ENCODE measurements around the gene PLEKHA8.
A peak's percentile ranks its signal among the peaks of the same experiment; 100 is the strongest.
"Not testable (repeated sequence)": the region's sequence is repeated elsewhere in the genome, so short reads cannot be mapped to it uniquely, and the experiment has no call there.

The PLEKHA8 gene

GRCh38 chr7:30062587-30062986, 34.4 kb downstream of the PLEKHA8 start:
- peak; percentile 78 for FAIRE-seq

GRCh38 chr7:30065746-30066145, 37.5 kb downstream of the PLEKHA8 start:
- FAIRE-seq (no peak), DNase-seq (ENCODE audit: low spot score) (no peak)

More at GRCh38 chr7:30062587-30062986, 34.4 kb downstream of the PLEKHA8 start:
- DNase-seq (ENCODE audit: low spot score), result peak; percentile 51

- DNase-seq (ENCODE audit: low spot score), result no peak
- no peak for FAIRE-seq
Observed at GRCh38 chr7:30066687-30067086, 38.5 kb downstream of the PLEKHA8 start.

GRCh38 chr7:30068117-30068516, 39.9 kb downstream of the PLEKHA8 start:
- DNase-seq (ENCODE audit: low spot score) (no peak), FAIRE-seq (no peak)

GRCh38 chr7:30069096-30069867, 41.1 kb downstream of the PLEKHA8 start:
- DNase-seq (ENCODE audit: low spot score) (no peak), FAIRE-seq (no peak)

- FAIRE-seq (no peak), DNase-seq (ENCODE audit: low spot score) (no peak)
Observed at GRCh38 chr7:30070052-30070451, 41.8 kb downstream of the PLEKHA8 start.

DNA sequence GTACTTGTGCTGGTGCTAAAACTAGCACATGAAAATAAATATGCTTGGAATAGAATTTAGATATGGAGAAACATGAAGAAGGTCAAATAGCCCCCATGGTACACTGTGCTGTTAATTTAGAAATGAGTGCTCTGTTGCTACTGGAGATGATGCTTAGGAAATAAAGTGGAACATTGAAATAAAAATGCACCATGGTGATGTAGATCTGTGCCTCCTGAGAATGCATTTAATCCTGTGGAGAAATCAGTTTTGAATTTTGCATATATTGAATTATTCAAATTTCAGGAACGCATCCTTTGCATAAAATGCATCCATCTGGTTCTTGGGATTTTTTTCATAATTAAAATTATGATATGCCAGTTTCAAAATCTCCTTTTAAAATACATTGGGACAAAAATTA, 44.5 kb downstream of the PLEKHA8 start:
- no peak for FAIRE-seq
- no peak for DNase-seq (ENCODE audit: low spot score)

- FAIRE-seq, result peak; percentile 71
- peak; percentile 42 for DNase-seq (ENCODE audit: low spot score)
Observed at GRCh38 chr7:30074422-30075030, 46.3 kb downstream of the PLEKHA8 start.

GRCh38 chr7:30076411-30076810, 48.2 kb downstream of the PLEKHA8 start:
- DNase-seq (ENCODE audit: low spot score) (no peak), FAIRE-seq (no peak)

DNA sequence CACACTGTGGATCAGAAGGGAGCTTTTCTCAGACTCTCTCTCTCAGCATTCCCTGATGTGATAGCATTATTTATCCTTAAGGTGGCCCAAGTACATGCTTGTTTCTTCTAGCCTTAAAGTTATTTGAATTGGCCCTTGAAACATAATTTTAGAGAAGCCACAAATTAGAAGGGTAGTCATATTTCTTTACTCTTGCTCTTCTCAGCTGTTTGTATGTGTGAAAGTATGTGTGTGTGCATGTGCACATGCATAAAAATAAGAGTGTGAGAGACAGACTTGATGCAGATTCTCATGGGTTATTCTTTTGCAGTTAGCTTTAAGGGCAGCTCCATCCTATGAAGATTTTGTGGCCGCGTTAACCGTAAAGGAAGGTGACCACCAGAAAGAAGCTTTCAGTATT, 50.1 kb downstream of the PLEKHA8 start:
- FAIRE-seq (no peak), DNase-seq (ENCODE audit: low spot score) (no peak)

DNA sequence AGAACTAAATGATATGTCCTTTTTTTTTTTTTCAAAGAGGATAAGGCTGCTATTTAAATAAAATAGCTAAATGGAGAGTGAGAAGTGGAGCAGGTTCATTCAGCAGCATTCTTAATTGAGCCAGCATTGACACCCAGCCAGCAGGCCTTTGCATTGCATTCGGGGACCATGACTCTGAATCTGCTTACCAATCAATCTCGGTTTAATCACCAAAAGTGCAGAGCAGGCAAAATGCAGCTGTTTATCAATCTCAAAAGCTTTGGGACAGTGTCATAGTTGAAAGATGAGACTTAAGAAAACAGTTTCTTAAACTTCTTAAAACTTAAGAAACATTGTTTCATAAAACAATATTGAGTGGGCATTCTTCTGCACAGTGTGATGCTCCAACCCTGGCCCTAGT, 51.7 kb downstream of the PLEKHA8 start:
- no peak for FAIRE-seq
- DNase-seq (ENCODE audit: low spot score), result no peak

- no peak for DNase-seq (ENCODE audit: low spot score)
- FAIRE-seq, result no peak
Observed at GRCh38 chr7:30080818-30081217, 52.6 kb downstream of the PLEKHA8 start.

DNA sequence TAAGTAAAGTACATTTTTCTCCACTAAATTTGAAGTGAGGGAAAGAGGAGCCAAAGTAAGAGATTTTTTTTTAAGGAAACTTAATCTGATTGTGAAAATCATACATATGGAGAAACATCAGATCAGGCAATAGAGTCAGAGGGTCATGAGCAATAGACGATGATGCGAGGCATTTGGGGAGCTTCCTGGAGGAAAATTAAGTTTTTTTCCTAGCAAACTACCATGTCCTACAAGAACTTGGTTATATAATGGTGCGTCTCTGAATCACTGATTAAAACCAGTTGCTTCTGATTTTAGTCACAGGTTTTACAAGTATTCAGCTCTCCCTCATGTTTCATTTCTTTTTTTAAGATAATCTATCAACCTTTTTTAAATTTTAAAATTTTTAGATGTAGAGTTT, 54.5 kb downstream of the PLEKHA8 start:
- DNase-seq (ENCODE audit: low spot score) (no peak), FAIRE-seq (no peak)

DNA sequence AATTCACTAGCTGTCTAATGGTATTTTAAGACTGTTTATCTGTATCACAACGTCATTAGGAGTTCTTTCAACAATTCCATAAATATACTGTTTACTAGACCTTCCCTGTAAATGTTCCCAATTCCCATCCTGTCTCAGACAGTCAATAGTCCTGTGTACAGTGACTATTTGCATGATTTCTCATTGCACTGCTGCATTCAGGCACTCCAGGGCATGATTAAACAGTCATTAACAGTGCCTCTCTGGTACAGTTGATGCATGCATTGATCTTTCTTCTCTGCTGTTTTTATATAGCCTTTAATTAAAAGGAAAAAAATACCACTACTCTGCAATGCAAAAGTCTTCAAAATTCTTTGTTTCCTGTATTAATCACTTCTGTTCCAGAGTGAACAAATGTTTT, 55.1 kb downstream of the PLEKHA8 start:
- no peak for FAIRE-seq
- DNase-seq (ENCODE audit: low spot score), result no peak

DNA sequence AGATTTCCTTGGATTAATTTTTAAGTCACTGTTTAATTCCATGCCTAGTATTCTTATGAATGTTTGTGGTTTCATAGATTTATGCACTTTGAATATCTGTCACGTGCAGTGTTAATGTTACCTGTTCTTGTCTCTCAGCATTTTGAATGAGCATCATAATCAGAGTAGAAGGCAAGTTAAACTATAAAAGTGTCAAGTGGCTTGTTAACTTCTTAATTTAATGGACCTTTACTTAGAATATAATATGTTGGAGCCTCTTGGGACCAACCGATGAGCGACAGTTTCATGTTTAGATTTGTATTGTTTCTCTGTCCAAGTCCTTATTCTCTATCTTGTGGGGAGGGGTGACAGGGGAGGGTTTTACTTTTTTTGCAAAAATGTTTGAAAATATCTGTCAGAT, 56.0 kb downstream of the PLEKHA8 start:
- FAIRE-seq, result no peak
- DNase-seq (ENCODE audit: low spot score), result no peak

GRCh38 chr7:30086529-30086928, 58.3 kb downstream of the PLEKHA8 start:
- DNase-seq (ENCODE audit: low spot score) (no peak), FAIRE-seq (no peak)

- FAIRE-seq, result no peak
- DNase-seq (ENCODE audit: low spot score), result no peak
Observed at GRCh38 chr7:30087371-30087770, 59.2 kb downstream of the PLEKHA8 start.

- no peak for DNase-seq (ENCODE audit: low spot score)
- no peak for FAIRE-seq
Observed at GRCh38 chr7:30088362-30088761, 60.1 kb downstream of the PLEKHA8 start.

- FAIRE-seq (no peak), DNase-seq (ENCODE audit: low spot score) (no peak)
Observed at GRCh38 chr7:30090111-30090510, 61.9 kb downstream of the PLEKHA8 start.

- DNase-seq (ENCODE audit: low spot score), result peak; percentile 71
- FAIRE-seq, result peak; percentile 81
Observed at GRCh38 chr7:30091491-30091912, 63.3 kb downstream of the PLEKHA8 start.

DNA sequence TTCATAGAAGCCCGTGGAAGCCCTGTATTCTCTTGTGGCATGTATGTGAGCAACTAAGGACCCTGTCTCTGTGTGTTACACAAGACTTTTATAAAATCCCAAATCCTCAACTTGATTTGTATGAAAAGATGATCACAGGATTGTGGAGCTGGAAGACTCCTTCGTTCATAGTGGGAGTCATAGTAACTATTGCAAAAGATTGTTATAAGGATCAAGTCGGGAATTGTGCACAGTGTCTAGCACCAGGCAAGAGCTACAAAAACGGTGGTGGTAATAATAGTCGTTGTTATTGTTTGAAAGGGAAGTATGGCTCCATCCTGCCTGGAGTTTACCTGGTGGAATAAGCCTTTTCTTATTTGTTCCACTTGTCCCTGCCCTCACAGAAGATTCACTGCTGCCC, 63.8 kb downstream of the PLEKHA8 start:
- no peak for DNase-seq (ENCODE audit: low spot score)
- FAIRE-seq, result no peak

- FAIRE-seq, result no peak
- no peak for DNase-seq (ENCODE audit: low spot score)
Observed at GRCh38 chr7:30093420-30093952, 65.3 kb downstream of the PLEKHA8 start.

GRCh38 chr7:30098599-30098998, 70.4 kb downstream of the PLEKHA8 start:
- not testable (repeated sequence) for DNase-seq (ENCODE audit: low spot score); FAIRE-seq

Measured in RCC 7860 (cell line).